Measurements from ENCODE around the gene ARHGAP10.

- TF ChIP-seq CTCF (IDR thresholded peaks at IDR 0.05; ENCODE audit: low read depth, low read length, poor library complexity, severe bottlenecking) (no peak), EZH2phosphoT487 (IDR thresholded peaks at IDR 0.05; ENCODE audit: borderline replicate concordance, low read length) (no peak)
Measured at GRCh38 chr4:147809211-147809610, 77.3 kb downstream of the ARHGAP10 start.
